Transverse colon (tissue), 4 donors: ENCODE results near the gene TNFRSF25. TPM values are rescaled to one million over a fixed set of nuclear protein-coding genes. Genes with fewer than 3 reads are reported as not detected.

Experiments
- DNase-seq: peaks from one replicate; pipeline ENCODE4 v3.0.0-alpha.2; 2019
- H3K27ac ChIP-seq, 4 donors: fragments of 200-600 bp; sonication (generic); 2 replicates each; pipeline ENCODE4 v1.5.1; 2016 to 2018; ENCODE audit warnings: inconsistent platforms in 4 of 4
- H3K27me3 ChIP-seq: fragments of 200-600 bp; sonication (generic); 2 replicates; pipeline ENCODE4 v1.5.1; 2017; ENCODE audit warnings: inconsistent platforms
- H3K36me3 ChIP-seq, 4 donors: fragments of 200-600 bp; sonication (generic); 2 replicates each; pipeline ENCODE4 v1.5.1; 2017 to 2019; ENCODE audit warnings: inconsistent platforms in 4 of 4
- H3K4me1 ChIP-seq, 4 donors: fragments of 200-600 bp; sonication (generic); 2 replicates each; pipeline ENCODE4 v1.5.1; 2017 to 2020; ENCODE audit warnings: inconsistent platforms in 4 of 4
- H3K4me3 ChIP-seq, 4 donors: fragments of 200-600 bp; sonication (generic); 1 replicate in 1 of 4; 2 replicates in 3 of 4; pipeline versions ENCODE4 v1.5.1 to v1.6.1; 2017 to 2019; ENCODE audit warnings: inconsistent platforms in 4 of 4
- H3K9me3 ChIP-seq, 2 donors: fragments of 200-600 bp; sonication (generic); 2 replicates each; pipeline ENCODE4 v1.5.1; 2017 to 2019; ENCODE audit warnings: inconsistent platforms in 2 of 2
- EP300 ChIP-seq: sonication (generic); formaldehyde crosslinking; IDR thresholded peaks from one replicate; pipeline ENCODE4 v1.6.1; 2017; ENCODE audit warnings: antibody characterized with exemption, low read depth
- POLR2A ChIP-seq: fragments of 450-650 bp; IDR thresholded peaks from one replicate; pipeline ENCODE4 v1.6.1; 2016; ENCODE audit warnings: antibody characterized with exemption, mild to moderate bottlenecking, moderate library complexity
- POLR2AphosphoS5 ChIP-seq, 3 donors: sonication (generic); formaldehyde crosslinking; IDR thresholded peaks; one replicate each; pipeline ENCODE4 v1.6.1; 2016; ENCODE audit warnings: antibody characterized with exemption in 3 of 3
- WGBS, 2 donors: methylation state at CpG; one replicate each; pipeline ENCODE4 v1.1.5; 2018; ENCODE audit warnings: low coverage in 1 of 2; 5-methylcytosine and 5-hydroxymethylcytosine counted together
- in situ Hi-C, 4 donors: fragments of 200-750 bp; cut with MboI; loops; one replicate each; pipeline versions ENCODE4 v1.15.0 to v1.15.1; 2017; ENCODE audit warnings: low sequenced_read_pairs in 3 of 4, low pct_ligation_motif_present in 1 of 4, low pct_unique_long_range_greater_than_20kb in 1 of 4
- intact Hi-C: fragments of 100-400 bp; cut with DNase I; formaldehyde crosslinking; loops from one replicate; pipeline ENCODE4 v1.15.1; 2023; ENCODE audit warnings: low total_unique reads
- total RNA-seq, 4 donors: library from RNA; depleted of rRNA; stranded (reverse); fragments of >200 nt; gene quantifications; one replicate each; pipeline ENCODE4 v1.1.0, GENCODE V29; 2016
- TF ChIP-seq, protein P1 (sequence below), 5 experiments: fragments of 200-600 bp in 3 of 5; fragments of 450-650 bp in 2 of 5; sonication (generic) in 3 of 5; IDR thresholded peaks; 1 replicate in 2 of 5; 2 replicates in 3 of 5; pipeline ENCODE4 v1.5.1; 2016 to 2017; ENCODE audit warnings: antibody characterized with exemption in 5 of 5, inconsistent platforms in 3 of 5, mild to moderate bottlenecking in 2 of 5, moderate library complexity in 1 of 5

Gene TNFRSF25
- total RNA-seq, 4 donors from 2014 or later, result 38.9 to 55.3 (median 45.0) TPM

DNA sequence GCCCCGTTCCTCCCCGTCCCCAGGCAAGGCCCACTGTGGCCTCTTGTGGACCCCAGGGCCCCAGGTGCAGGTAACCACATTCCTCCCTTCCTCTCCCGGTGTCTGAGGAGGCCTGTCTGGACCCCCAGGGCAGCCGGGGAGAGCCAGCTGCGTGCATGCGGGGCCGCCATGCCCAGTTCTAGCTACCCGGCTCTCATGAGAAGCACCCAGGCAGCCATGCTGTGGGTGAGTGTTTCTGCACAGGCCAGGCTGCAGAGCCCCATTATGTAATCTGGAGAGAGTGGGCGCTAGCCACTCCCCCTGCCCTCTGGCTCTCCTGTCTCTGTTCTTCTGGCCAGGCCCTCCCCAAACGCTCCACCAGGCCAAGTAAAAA, 43.9 kb upstream of the TNFRSF25 start:
- Histone ChIP-seq H3K27me3 (no peaks in the 10 kb centered on the region), H3K9me3 (no peaks in the 10 kb centered on the region), H3K36me3 (no peaks in the 10 kb centered on the region), H3K4me3 (no peak overlapping the region), H3K4me1 (no peaks in the 10 kb centered on the region), H3K27ac (no peak overlapping the region)
- TF ChIP-seq POLR2AphosphoS5 (IDR thresholded peaks at IDR 0.05) (no peak), EP300 (no peak), POLR2A (no peak)
- TF ChIP-seq, protein P1, sequence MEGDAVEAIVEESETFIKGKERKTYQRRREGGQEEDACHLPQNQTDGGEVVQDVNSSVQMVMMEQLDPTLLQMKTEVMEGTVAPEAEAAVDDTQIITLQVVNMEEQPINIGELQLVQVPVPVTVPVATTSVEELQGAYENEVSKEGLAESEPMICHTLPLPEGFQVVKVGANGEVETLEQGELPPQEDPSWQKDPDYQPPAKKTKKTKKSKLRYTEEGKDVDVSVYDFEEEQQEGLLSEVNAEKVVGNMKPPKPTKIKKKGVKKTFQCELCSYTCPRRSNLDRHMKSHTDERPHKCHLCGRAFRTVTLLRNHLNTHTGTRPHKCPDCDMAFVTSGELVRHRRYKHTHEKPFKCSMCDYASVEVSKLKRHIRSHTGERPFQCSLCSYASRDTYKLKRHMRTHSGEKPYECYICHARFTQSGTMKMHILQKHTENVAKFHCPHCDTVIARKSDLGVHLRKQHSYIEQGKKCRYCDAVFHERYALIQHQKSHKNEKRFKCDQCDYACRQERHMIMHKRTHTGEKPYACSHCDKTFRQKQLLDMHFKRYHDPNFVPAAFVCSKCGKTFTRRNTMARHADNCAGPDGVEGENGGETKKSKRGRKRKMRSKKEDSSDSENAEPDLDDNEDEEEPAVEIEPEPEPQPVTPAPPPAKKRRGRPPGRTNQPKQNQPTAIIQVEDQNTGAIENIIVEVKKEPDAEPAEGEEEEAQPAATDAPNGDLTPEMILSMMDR (IDR thresholded peaks at IDR 0.05), result no peak
- in situ Hi-C loops, result no loop called here
- intact Hi-C loops, result no loop called here
- 70 to 83% methylated on average over 1 to 8 of the region's 10 CpGs for WGBS, 2 donors
- no peak for DNase-seq

DNA sequence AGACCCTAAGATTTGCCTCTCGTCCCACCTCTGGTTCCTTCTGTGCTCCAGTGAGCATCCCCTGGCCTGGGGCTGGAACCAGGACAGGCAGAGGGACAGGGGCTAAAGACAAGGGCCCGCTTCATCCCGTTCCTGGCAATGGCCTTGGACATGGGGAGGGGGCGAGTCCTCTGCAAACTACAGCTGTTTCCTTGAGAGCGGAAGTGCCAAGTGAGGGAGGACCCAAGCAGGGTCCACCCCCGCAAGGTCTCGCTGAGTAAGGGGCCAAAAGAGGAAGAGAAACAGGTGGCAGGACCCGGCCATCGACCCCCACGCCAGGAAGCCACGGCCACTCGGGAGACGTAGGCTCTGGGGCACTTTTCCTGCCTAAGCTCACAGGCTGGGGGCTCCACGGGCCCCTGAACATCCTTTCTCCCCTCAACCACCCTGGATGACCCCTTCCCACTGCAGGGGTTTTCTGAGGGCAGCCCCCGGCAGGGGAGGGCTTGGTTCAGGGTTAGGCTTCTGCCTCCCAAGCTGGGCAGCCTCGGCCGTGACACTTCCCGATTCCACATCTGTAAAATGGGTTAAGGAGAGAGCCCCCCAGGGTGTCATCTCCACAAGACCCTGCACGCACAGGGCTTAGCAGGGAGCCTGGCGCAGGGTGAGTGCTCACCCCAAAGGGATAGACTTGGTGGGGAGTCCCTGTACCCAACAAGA, 43.4 kb upstream of the TNFRSF25 start:
- Histone ChIP-seq H3K4me3 (no peak overlapping the region), H3K27ac (no peak overlapping the region), H3K36me3 (no peaks in the 10 kb centered on the region), H3K9me3 (no peaks in the 10 kb centered on the region), H3K27me3 (no peaks in the 10 kb centered on the region), H3K4me1 (no peaks in the 10 kb centered on the region)
- no peak for TF ChIP-seq POLR2A
- TF ChIP-seq POLR2AphosphoS5 (IDR thresholded peaks at IDR 0.05), result no peak
- TF ChIP-seq, protein P1 (IDR thresholded peaks at IDR 0.05), result no peak
- TF ChIP-seq EP300, result no peak
- 45 to 71% methylated on average over 4 to 20 of the region's 20 CpGs for WGBS, 2 donors
- no peak for DNase-seq
- in situ Hi-C loops (no loop called here), intact Hi-C loops (no loop called here)

DNA sequence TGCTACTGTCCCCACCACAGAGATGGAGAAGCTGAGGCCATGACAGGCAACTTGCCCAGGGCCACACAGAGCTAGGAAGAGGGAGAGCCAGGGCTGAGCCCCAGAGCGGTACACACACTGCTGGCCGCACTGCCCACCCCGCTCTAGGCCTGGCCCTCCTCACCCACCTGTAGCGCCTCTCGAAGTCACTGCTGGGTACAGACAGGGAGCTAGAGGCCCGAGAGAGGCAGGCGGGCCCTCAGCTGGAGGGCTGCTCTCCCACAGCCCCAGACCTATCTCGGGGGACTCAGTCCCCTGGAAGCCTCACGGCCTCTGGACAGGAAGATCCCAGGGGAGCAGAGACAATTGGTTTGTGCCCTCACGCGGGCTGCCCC, 42.8 kb upstream of the TNFRSF25 start:
- intact Hi-C loops, result no loop called here
- no peak for TF ChIP-seq POLR2A
- TF ChIP-seq, protein P1 (IDR thresholded peaks at IDR 0.05), result no peak
- no peak for TF ChIP-seq EP300
- TF ChIP-seq POLR2AphosphoS5 (IDR thresholded peaks at IDR 0.05), result no peak
- H3K4me3 ChIP-seq, result no peak overlapping the region
- H3K27ac ChIP-seq, result no peak overlapping the region
- 84% methylated on average over 11 of the region's 11 CpGs; no CpG with 5 or more reads in 1 of the 2 donors for WGBS, 2 donors
- no peaks in the 10 kb centered on the region for H3K27me3 ChIP-seq
- no peak for DNase-seq
- in situ Hi-C loops, result no loop called here
- no peaks in the 10 kb centered on the region for H3K36me3 ChIP-seq
- no peaks in the 10 kb centered on the region for H3K9me3 ChIP-seq
- no peaks in the 10 kb centered on the region for H3K4me1 ChIP-seq

GRCh38 chr1:6508154-6508815, 42.3 kb upstream of the TNFRSF25 start:
- in situ Hi-C loops, result no loop called here
- WGBS, 2 donors, result 83% methylated on average over 18 of the region's 18 CpGs; no CpG with 5 or more reads in 1 of the 2 donors
- Histone ChIP-seq H3K27me3 (no peaks in the 10 kb centered on the region), H3K27ac (no peak overlapping the region), H3K9me3 (no peaks in the 10 kb centered on the region), H3K4me3 (no peak overlapping the region), H3K4me1 (no peaks in the 10 kb centered on the region), H3K36me3 (no peaks in the 10 kb centered on the region)
- TF ChIP-seq, protein P1 (IDR thresholded peaks at IDR 0.05), result no peak
- TF ChIP-seq EP300, result no peak
- TF ChIP-seq POLR2A, result no peak
- TF ChIP-seq POLR2AphosphoS5 (IDR thresholded peaks at IDR 0.05), result no peak
- no peak for DNase-seq
- intact Hi-C loops, result no loop called here
